ENCODE measurements around the gene RAB24. TPM values are rescaled to one million over a fixed set of nuclear protein-coding genes. Genes with fewer than 3 reads are reported as not detected.

The RAB24 gene
- total RNA-seq, 6 experiments from 2014 or later, result 11.0 to 28.8 (median 16.2) TPM

GRCh38 chr5:177332031-177332895 lies 28.7 kb upstream of the RAB24 start:
- H3K27ac ChIP-seq, result no peak overlapping the region
- H3K9me3 ChIP-seq, result no peaks in the 10 kb centered on the region
- peaks cover 0 to 25% (median 4%) of the 10 kb centered on the region in 4 donors for H3K4me1 ChIP-seq
- no peak for TF ChIP-seq POLR2A (IDR thresholded peaks at IDR 0.05)
- TF ChIP-seq, protein P1, sequence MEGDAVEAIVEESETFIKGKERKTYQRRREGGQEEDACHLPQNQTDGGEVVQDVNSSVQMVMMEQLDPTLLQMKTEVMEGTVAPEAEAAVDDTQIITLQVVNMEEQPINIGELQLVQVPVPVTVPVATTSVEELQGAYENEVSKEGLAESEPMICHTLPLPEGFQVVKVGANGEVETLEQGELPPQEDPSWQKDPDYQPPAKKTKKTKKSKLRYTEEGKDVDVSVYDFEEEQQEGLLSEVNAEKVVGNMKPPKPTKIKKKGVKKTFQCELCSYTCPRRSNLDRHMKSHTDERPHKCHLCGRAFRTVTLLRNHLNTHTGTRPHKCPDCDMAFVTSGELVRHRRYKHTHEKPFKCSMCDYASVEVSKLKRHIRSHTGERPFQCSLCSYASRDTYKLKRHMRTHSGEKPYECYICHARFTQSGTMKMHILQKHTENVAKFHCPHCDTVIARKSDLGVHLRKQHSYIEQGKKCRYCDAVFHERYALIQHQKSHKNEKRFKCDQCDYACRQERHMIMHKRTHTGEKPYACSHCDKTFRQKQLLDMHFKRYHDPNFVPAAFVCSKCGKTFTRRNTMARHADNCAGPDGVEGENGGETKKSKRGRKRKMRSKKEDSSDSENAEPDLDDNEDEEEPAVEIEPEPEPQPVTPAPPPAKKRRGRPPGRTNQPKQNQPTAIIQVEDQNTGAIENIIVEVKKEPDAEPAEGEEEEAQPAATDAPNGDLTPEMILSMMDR (IDR thresholded peaks at IDR 0.05), result no peak
- no peaks in the 10 kb centered on the region for H3K27me3 ChIP-seq
- peaks cover 0 to 63% (median 36%) of the 10 kb centered on the region in 4 donors for H3K36me3 ChIP-seq
- intact Hi-C loops (cut with DNase I), result no loop called here
- DNase-seq (peak in 1 of 3 donors; percentile 49), ATAC-seq (no peak)
- WGBS (ENCODE audit: insufficient coverage, low coverage, low lambda C conversion rate, missing lambda C conversion rate), result 82% methylated on average over 22 of the region's 35 CpGs
- H3K4me3 ChIP-seq, result no peak overlapping the region

DNA sequence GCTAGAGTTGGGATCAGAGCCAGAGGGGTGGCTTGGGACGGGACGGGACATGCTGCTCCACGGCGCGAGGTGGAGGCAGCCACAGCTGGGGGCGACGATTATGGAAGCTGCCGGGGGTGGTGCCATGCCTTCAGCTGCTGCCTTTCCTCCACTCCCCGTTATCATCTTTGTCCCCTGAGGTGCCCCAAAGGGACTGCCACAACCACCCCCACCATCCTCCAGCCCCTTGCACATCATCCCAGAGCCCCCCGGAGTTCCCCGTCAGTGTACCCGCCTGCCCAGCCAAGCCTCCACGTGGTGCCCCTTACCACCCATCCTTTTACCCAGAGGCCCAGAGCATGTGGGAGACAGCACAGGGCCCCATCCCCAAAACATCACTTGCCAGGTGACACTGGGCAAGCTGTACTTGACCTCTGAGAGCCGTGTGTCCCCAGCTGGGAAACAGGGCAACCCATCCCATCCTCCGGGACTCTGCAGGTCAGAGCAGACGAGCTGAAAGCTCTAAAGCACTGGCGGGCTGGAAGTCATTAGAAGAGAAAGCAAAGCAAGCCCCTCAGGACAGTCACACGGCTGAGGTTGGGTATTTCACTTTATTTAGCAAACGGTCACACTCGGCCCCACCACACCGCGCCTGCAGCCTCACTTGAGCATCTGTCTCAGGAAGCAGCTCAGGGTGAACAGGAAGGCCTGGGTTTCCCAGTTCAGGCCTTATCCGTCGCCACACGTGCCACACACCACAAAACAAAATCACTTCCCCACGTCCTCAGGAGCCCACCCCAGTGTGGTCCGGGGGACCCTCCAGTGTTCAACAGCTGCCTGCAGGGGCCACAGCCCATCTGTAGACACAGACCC lies 27.7 kb upstream of the RAB24 start:
- TF ChIP-seq, protein P1 (IDR thresholded peaks at IDR 0.05), result no peak
- TF ChIP-seq POLR2A (IDR thresholded peaks at IDR 0.05), result no peak
- DNase-seq (peak in 2 of 3 donors; percentile 20 to 51), ATAC-seq (peak in 1 of 4 donors; percentile 9)
- Histone ChIP-seq H3K4me3 (no peak overlapping the region), H3K27me3 (no peaks in the 10 kb centered on the region), H3K27ac (no peak overlapping the region), H3K36me3 (peaks cover 0 to 53% (median 29%) of the 10 kb centered on the region in 4 donors), H3K9me3 (no peaks in the 10 kb centered on the region), H3K4me1 (peaks cover 0 to 18% (median 4%) of the 10 kb centered on the region in 4 donors)
- intact Hi-C loops (cut with DNase I), result no loop called here
- WGBS (ENCODE audit: insufficient coverage, low coverage, low lambda C conversion rate, missing lambda C conversion rate), result 66% methylated on average over 15 of the region's 27 CpGs

DNA sequence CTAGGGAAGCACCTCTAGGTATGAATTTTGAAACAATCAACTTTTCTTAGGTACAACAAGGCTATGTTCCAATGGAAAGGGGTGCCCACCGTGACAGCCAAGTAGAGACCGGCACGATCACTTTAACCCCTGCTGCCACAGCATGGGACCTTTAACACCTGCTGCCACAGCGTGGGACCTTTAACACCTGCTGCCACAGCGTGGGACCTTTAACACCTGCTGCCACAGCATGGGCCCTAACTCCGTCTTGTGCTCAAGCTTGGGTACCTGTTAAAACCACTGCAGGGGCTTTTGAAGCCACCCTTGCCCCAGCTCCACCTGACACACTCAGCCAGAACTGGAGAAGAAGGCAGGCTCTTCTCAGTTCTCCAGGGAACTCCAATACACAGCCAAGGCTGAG lies 26.4 kb upstream of the RAB24 start:
- Histone ChIP-seq H3K9me3 (no peaks in the 10 kb centered on the region), H3K27me3 (no peaks in the 10 kb centered on the region), H3K36me3 (peaks cover 0 to 42% (median 22%) of the 10 kb centered on the region in 4 donors), H3K4me1 (peaks cover 0 to 14% (median 4%) of the 10 kb centered on the region in 4 donors), H3K27ac (no peak overlapping the region), H3K4me3 (no peak overlapping the region)
- TF ChIP-seq POLR2A (IDR thresholded peaks at IDR 0.05), result no peak
- TF ChIP-seq, protein P1 (IDR thresholded peaks at IDR 0.05), result no peak
- no peak for ATAC-seq
- DNase-seq, result peak in 1 of 3 donors; percentile 27
- intact Hi-C loops (cut with DNase I), result no loop called here
- no CpG with 5 or more reads among the region's 6 CpGs for WGBS (ENCODE audit: insufficient coverage, low coverage, low lambda C conversion rate, missing lambda C conversion rate)

- peaks cover 0 to 12% (median 4%) of the 10 kb centered on the region in 4 donors for H3K4me1 ChIP-seq
- ATAC-seq, result no peak
- intact Hi-C loops (cut with DNase I), result no loop called here
- peaks cover 0 to 30% (median 16%) of the 10 kb centered on the region in 4 donors for H3K36me3 ChIP-seq
- WGBS (ENCODE audit: insufficient coverage, low coverage, low lambda C conversion rate, missing lambda C conversion rate), result 87% methylated on average over 11 of the region's 19 CpGs
- no peak overlapping the region for H3K4me3 ChIP-seq
- H3K9me3 ChIP-seq, result no peaks in the 10 kb centered on the region
- H3K27me3 ChIP-seq, result no peaks in the 10 kb centered on the region
- peak in 1 of 3 donors; percentile 21 for DNase-seq
- no peak overlapping the region for H3K27ac ChIP-seq
- TF ChIP-seq POLR2A (IDR thresholded peaks at IDR 0.05), result no peak
- TF ChIP-seq, protein P1 (IDR thresholded peaks at IDR 0.05), result no peak
Measured at GRCh38 chr5:177328545-177329231, 25.2 kb upstream of the RAB24 start.

Data from right lobe of liver (tissue), 6 donors.